ENCODE data around the gene NFKBIB.
"Not testable (repeated sequence)": the region's sequence is repeated elsewhere in the genome, so short reads cannot be mapped to it uniquely, and the experiment has no call there.

Gene NFKBIB

DNA sequence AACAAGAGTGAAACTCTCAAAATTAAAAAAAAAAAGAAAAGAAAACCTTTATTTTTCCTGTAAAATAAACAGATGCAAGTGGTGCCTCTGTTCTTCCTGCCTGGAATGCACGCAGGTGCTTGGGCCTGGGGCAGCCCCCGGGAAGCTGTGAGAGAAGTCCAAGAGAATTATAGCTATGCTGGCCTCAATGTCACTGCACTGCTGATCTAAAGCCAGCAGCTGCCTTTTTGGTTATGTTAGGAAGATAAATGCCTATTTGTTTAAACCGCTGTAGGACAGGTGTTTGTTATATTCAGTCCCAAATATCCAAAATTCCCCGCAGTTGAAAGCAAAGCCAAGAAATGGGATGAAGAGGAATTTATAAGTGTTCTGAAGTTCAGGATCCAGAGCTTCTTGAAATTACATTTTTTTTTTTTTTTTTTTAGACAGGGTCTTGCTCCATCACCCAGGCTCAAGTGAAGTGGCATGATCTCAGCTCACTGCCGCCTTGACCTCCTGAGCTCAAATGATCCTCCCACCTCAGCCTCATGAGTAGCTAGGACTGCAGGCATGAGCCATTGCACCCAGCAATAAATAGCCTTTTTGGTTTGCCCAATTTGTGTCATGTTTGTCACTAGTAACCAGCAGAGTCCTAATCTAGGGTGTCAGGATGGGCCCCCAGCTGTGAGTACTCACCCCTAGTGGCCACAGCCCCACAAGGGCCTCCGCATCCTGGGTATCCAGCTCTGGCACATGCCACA lies 23.9 kb upstream of the NFKBIB start:
- no peak for DNase-seq

DNA sequence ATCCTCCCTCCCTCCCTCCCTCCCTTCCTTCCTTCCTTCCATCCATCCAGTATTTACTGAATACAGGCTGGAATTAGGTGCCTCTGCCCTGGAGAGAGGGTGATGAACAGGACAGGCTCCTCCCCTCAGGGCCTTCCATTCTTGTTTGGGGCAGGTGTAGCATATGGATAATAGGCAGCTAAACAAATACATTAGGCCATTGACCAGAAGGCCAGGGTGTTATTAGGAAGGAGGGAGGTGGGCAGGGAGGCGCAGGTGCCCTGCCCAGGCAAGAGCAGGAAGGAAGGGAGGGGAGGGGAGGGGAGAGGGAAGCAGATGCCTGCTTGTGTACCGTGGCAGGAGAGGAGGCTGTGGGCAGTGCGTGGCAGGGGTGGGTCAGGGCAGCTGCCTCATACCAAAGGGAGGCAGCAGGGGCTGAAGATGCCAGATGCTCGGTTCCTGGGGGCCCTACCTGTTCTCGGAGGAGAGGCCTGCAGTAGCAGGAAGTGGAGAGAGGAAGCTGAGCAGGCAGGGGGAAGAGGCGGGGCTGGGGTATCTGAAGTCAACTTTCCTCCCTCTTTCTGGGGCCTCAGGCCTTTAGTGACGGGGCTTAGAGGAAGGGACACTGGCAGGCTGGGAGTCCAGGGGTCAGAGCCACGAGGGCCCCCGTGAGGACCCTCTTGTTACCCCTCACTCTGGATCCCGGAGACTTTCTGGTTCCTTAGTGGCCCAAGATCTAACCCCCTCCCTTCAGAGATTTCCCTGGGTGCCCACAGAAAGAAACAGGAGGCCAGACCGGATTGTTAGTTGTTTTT lies 21.8 kb upstream of the NFKBIB start, which contains the start of gene RINL:
TSS of gene RINL (minus strand) at position 495 of the 794 bp plus-strand sequence. CDS start 1,533 bp downstream, outside the sequence.
- no peak for DNase-seq

- no peak for DNase-seq
Observed at GRCh38 chr19:38878575-38879399, 21.0 kb upstream of the NFKBIB start.

GRCh38 chr19:38879400-38879751 lies 20.4 kb upstream of the NFKBIB start:
- no peak for DNase-seq

DNA sequence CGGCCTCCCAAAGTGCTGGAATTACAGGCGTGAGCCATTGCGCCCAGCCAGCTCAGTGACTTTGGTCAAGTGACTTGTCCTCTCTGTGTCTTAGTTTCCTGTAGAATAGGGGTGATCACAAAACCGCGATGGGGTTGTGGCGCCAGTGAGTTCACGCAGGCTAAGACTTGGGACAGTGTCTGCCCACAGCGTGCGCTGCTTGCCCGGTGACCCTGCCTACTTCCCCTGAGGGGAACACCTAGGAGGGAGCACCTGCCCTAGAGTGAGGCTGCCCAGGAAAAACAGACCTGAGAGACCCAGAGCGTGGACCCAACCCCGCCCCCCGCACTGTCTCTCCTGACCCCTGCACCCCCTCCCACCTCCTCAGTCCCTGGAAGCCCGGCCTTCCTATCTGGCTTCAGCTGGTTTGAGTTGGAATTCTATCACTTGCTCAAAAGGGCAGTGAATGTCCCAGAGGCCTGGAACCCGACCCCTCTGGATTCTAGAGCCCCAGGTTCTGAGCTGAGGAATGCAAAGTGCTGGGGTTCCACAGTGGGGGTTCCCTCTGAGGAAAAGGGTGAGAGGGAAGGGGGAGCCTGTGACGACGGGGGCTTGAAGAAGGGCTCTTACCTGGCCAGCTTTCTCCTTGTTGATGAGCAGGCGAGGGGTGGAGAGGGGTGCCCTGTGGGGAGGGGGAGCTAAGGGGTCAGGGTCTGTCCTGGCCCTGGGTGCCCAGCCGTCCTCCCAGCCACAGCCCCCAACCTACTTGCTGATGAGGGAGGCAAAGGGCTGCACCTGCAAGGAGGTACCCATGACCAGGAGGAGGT lies 19.5 kb upstream of the NFKBIB start:
- no peak for DNase-seq

DNA sequence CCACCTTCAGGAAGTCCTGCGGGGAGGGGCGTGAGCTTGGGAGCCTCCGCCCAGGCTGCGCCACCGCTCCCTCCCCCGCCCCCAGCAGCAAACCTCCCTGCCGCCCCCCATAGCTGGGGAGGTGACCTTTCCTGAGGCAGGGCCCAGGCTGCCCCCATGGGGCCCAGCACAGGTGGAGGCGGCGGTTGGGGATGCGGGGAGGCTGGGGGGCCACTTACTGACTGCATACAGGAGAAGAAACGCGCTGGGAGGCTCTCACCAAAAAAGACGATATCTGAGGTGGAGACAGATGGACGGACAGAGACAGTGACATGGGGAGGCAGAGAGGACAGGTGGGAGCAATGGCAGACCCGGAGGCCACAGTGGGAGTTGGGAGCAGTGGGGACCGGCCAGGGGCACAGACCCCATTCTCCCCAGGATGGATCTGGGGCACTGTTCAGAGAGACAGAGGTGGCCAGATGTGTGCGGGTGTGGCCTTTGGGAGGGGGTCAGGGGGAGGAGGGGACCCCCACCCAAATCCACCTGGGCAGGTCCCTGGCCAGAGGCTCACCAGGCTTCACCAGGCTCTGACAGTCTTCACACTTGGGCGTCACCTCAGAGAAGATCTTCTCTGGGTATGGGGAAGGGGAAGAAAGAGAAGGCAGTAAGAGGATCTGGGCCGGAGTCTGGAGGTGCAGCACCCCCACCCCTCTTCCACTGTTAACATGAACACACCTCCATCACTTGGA lies 18.7 kb upstream of the NFKBIB start:
- no peak for DNase-seq

DNA sequence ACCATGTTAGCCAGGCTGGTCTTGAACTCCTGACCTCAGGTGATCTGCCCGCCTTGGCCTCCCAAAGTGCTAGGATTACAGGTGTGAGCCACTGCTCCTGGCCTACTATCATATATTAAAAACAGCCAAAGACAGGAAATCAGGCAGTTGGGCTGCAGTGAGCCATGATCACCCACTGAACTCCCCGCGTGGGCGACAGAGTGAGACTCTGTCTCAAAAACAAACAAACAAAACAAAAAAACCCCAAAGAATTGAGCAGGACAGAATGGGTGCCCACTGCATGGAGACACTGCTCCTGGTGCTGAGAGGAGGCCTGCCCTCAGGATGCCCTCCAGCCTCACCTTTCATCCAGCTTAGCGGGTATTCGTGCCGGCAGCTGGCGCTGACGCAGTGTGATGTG lies 16.5 kb upstream of the NFKBIB start:
- DNase-seq: no peak

- not testable (repeated sequence) for DNase-seq
Observed at GRCh38 chr19:38884691-38885090, 15.1 kb upstream of the NFKBIB start.

- no peak for DNase-seq
Observed at GRCh38 chr19:38888876-38889275, 10.9 kb upstream of the NFKBIB start.

GRCh38 chr19:38889803-38890202 lies 10.0 kb upstream of the NFKBIB start:
- DNase-seq: no peak

GRCh38 chr19:38890686-38891085 lies 9.1 kb upstream of the NFKBIB start:
- DNase-seq: no peak

DNA sequence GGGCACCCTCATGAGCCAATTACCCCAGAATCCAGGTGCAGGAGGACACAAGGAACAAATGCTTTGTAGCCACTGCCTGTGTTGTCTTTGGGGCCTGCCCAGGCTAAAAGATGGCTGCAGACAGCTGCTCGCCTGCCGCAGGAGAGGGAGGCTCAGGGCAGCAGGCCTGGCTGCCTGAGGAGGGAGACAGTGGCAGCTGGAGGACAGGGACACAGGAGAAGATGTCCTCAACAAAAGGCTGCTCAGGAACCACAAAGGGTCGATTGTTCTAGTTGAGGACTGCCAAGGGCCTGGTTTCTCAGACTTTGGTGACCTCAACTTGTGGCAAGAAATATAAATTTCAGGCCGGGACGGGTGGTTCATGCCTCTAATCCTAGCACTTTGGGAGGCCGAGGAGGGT lies 8.0 kb upstream of the NFKBIB start:
- DNase-seq: no peak

- no peak for DNase-seq
Observed at GRCh38 chr19:38892841-38893240, 6.9 kb upstream of the NFKBIB start.

DNA sequence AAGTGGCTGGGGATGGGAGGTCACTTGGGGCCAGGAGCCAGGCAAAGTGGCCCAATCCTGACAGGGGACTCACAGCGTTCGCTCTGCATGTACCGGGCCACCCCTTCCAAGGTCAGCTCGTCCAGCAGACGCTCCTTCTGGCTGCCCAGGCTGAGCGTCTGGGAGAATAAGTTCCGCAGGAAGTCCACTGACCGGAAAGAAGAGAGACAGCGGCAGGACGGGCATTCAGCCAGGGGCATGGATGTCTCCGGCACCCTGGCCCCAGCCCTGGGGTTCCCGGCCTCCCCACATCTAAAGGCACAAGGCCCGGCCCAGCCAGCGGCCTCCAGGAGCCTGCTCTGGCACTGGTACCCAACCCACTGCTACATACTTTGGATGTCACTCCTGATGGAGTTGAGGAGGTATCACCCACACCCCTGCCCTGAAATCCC lies 6.4 kb upstream of the NFKBIB start:
- no peak for DNase-seq

DNA sequence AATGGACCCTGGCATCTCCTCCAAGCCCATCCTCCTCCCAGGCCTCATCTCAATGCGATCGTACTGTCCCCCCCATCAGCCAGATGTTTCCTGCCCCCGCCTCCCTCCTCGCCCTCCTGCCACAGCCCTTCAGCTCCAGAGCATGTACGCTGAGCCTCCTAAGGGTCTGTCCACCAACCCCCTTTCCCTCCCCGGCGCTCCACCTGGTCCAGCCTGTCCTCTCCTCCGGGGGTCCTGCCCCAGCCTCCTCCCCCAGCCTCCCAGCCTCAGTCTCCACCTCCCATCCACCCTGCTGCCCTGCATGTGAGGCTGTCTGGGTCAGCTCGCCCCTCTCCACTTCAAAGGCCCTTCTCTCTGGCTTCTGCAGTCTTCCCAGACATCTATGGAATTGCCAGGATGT lies 4.8 kb upstream of the NFKBIB start:
- no peak for DNase-seq

DNA sequence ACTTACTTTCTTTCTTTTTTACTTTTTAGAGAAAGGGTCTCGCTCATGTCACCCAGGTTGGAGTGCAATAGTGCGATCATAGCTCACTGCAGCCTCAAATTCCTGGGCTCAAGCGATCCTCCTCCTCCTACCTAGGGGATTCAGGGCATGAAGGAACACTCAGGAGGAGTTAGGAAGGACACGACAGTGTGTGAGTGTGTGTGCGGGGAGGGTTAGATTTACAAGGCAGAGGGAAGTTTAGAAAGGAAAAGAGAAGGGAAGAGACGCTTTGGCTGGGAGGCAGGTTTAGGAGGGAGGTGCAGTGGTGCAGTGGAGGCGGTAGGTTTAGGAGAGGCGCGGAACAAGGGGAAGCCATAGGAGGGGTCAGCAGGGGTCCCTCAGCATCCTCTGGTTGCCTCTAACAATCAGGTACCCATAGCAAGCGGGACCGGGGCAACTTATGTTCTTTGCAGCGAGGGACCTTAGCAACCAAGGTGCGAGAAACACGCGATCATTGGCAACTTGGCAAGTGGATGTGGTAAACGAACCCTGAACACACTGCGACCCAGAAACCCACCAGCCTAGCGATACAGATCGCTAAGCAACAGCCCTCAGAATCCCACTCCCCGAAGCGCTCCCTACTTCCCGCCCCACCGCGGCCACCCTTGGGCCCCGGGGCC lies 852 bp upstream of the NFKBIB start:
- DNase-seq: no peak

DNA sequence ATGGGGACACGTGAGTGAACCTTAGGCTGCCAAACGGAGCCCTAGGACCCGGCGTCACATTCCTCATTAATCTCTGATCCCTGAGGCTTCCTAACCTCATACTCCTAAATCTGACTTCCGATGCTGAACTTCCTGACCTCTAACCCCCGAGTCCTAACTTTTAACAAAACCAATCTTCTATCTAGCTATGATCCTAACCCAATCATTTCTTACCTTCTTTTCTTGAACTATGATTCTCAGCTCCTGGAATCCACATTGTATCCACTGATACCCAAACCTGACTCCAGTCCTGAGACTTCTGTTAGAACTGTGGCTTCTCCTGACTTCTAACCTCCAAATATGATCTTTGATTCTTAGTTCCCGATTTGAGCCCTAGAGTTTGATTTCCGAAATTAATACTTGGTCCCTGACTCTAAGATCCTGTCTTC lies 447 bp downstream of the NFKBIB start:
- DNase-seq: no peak

DNA sequence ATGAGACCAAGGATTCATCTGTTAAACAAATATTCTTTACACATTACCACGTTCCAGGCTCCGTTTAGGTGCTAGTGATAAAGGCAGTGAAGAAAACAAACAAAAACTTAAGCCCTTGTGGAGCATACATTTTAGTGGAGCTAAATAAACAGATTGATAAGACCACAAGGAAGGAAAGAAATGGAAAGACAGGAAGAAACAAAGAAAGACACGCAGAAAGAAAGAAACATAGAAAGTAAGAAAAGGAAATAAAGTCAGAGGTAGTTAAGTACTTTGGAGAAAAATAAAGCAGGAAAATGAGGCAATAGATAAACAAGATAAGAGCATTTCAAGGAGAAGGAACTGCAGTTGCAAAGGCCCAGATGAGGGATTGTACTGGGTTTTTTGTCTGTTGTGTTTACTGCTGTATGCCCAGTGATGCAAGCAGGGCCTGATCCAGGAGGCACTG lies 998 bp downstream of the NFKBIB start:
- no peak for DNase-seq

- DNase-seq: no peak
Observed at GRCh38 chr19:38901683-38902082, 1.9 kb downstream of the NFKBIB start.

GRCh38 chr19:38904581-38905539 lies 5.1 kb downstream of the NFKBIB start:
- DNase-seq: no peak

Data from KG1 (cell line).